Prostate gland (tissue), 2 donors: ENCODE results near the gene FILIP1.

Experiments
- POLR2A ChIP-seq: fragments of 450-650 bp; IDR thresholded peaks from one replicate; pipeline ENCODE4 v1.6.1; 2016; ENCODE audit warnings: antibody characterized with exemption, mild to moderate bottlenecking
- TF ChIP-seq, protein P1 (sequence below), 4 experiments: fragments of 200-600 bp in 2 of 4; fragments of 450-650 bp in 2 of 4; sonication (generic) in 2 of 4; IDR thresholded peaks; 1 replicate in 3 of 4; 2 replicates in 1 of 4; pipeline ENCODE4 v1.5.1; 2016 to 2019; ENCODE audit warnings: antibody characterized with exemption in 4 of 4, mild to moderate bottlenecking in 2 of 4, moderate library complexity in 2 of 4

DNA sequence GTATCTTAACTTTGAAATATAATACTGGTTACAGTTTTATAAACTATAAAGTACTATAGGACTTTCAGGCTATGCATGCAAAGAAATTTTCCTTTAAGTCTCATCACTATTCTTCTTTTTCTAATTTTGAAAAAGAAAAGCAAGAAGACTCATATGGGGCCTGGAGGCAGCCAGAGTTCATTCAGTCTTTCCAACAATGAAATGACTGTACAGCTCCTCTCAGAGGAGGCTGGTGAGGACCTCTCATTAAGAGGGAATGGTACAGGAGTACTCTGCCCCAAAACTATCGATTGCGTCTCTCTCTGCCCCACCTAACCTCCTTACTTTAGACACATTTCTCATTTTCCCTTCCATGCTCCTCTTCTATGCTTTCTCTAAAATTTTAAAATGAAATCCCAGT is 66.3 kb downstream of the FILIP1 start:
- TF ChIP-seq, protein P1, sequence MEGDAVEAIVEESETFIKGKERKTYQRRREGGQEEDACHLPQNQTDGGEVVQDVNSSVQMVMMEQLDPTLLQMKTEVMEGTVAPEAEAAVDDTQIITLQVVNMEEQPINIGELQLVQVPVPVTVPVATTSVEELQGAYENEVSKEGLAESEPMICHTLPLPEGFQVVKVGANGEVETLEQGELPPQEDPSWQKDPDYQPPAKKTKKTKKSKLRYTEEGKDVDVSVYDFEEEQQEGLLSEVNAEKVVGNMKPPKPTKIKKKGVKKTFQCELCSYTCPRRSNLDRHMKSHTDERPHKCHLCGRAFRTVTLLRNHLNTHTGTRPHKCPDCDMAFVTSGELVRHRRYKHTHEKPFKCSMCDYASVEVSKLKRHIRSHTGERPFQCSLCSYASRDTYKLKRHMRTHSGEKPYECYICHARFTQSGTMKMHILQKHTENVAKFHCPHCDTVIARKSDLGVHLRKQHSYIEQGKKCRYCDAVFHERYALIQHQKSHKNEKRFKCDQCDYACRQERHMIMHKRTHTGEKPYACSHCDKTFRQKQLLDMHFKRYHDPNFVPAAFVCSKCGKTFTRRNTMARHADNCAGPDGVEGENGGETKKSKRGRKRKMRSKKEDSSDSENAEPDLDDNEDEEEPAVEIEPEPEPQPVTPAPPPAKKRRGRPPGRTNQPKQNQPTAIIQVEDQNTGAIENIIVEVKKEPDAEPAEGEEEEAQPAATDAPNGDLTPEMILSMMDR (IDR thresholded peaks at IDR 0.05) = no peak
- no peak for TF ChIP-seq POLR2A
